Measurements from ENCODE around the gene TIAM1.

DNA sequence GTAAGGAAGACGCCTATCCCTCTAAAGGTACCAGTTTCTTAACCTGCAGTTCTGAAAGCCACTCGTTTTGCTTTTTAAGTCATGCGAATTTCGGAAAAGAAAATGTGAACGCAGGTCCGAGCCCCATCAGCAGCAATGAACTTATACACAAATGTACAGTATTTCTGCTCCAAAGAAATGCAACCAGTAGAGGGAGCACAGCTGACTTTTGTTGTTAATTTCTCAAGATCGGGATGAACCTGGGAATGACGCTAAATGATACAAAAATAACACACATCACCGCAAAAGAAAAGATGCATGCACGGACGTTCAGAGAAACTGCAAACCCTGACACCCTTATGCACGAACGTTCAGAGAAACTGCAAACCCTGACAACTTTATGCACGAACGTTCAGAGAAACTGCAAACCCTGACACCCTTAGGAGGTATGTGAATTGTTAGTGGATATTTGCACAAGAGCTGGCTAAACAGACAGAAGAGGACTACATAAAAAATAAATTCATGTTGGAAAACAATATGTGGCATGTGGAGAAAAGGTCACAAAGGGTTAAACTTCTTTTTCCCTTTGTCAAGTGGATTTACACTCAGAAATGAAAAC lies 3.5 kb upstream of the TIAM1 start:
- no peak for TF ChIP-seq EZH2phosphoT487 (IDR thresholded peaks at IDR 0.05; ENCODE audit: insufficient read depth, low read depth)
- TF ChIP-seq EZH2 (IDR thresholded peaks at IDR 0.05; ENCODE audit: insufficient read depth, poor library complexity, severe bottlenecking), result no peak

Data from GM23248 (cell line).